T-helper 2 cell treated with Interferon-gamma antibody and Interleukin-4, amounts not matched to agents 5 μg/mL and 100 μg/mL, for 36 hours (primary cell): Measurements from ENCODE around the gene OR1S1.

Source experiments
- DNase-seq: peaks from one replicate; pipeline ENCODE4 v3.0.0; 2021; ENCODE audit warnings: low spot score
- H3K27ac Mint-ChIP-seq: one replicate; pipeline ENCODE4 v1.8.0; 2021; ENCODE audit warnings: mild to moderate bottlenecking, mixed read lengths
- H3K27me3 Mint-ChIP-seq: one replicate; pipeline ENCODE4 v1.8.0; 2021; ENCODE audit warnings: low read depth, mixed read lengths
- H3K36me3 Mint-ChIP-seq: one replicate; pipeline ENCODE4 v1.8.0; 2021; ENCODE audit warnings: low read depth, mixed read lengths
- H3K4me1 Mint-ChIP-seq: one replicate; pipeline ENCODE4 v1.8.0; 2021; ENCODE audit warnings: low read depth, mixed read lengths
- H3K4me3 Mint-ChIP-seq: one replicate; pipeline ENCODE4 v1.8.0; 2022; ENCODE audit warnings: mild to moderate bottlenecking, moderate library complexity, mixed read lengths
- H3K9me3 Mint-ChIP-seq: one replicate; pipeline ENCODE4 v1.8.0; 2021; ENCODE audit warnings: mixed read lengths

OR1S1 gene

GRCh38 chr11:58216476-58216875 is 4.0 kb downstream of the OR1S1 start:
- Mint-ChIP-seq H3K9me3 (no peaks in the 10 kb centered on the region), H3K4me3 (no peak overlapping the region), H3K27ac (no peak overlapping the region), H3K27me3 (no peaks in the 10 kb centered on the region), H3K36me3 (no peaks in the 10 kb centered on the region), H3K4me1 (no peaks in the 10 kb centered on the region)
- DNase-seq = no peak

GRCh38 chr11:58222721-58223120 is 10.2 kb downstream of the OR1S1 start:
- no peaks in the 10 kb centered on the region for H3K9me3 Mint-ChIP-seq
- H3K4me1 Mint-ChIP-seq = no peaks in the 10 kb centered on the region
- H3K36me3 Mint-ChIP-seq = no peaks in the 10 kb centered on the region
- no peak for DNase-seq
- no peak overlapping the region for H3K4me3 Mint-ChIP-seq
- peaks cover 3% of the 10 kb centered on the region for H3K27me3 Mint-ChIP-seq
- H3K27ac Mint-ChIP-seq = no peak overlapping the region

GRCh38 chr11:58227956-58228615 is 15.6 kb downstream of the OR1S1 start:
- H3K27me3 Mint-ChIP-seq = peaks cover 3% of the 10 kb centered on the region
- H3K9me3 Mint-ChIP-seq = no peaks in the 10 kb centered on the region
- no peak overlapping the region for H3K27ac Mint-ChIP-seq
- DNase-seq = no peak
- H3K4me1 Mint-ChIP-seq = no peaks in the 10 kb centered on the region
- no peak overlapping the region for H3K4me3 Mint-ChIP-seq
- H3K36me3 Mint-ChIP-seq = no peaks in the 10 kb centered on the region

- Mint-ChIP-seq H3K4me3 (no peak overlapping the region), H3K36me3 (no peaks in the 10 kb centered on the region), H3K4me1 (no peaks in the 10 kb centered on the region), H3K27me3 (no peaks in the 10 kb centered on the region), H3K27ac (no peak overlapping the region), H3K9me3 (peaks cover 6% of the 10 kb centered on the region)
- no peak for DNase-seq
Measured at GRCh38 chr11:58243954-58244353, 31.4 kb downstream of the OR1S1 start.

- H3K27ac Mint-ChIP-seq = no peak overlapping the region
- H3K9me3 Mint-ChIP-seq = peaks cover 6% of the 10 kb centered on the region
- H3K36me3 Mint-ChIP-seq = no peaks in the 10 kb centered on the region
- no peaks in the 10 kb centered on the region for H3K4me1 Mint-ChIP-seq
- no peak overlapping the region for H3K4me3 Mint-ChIP-seq
- no peaks in the 10 kb centered on the region for H3K27me3 Mint-ChIP-seq
- DNase-seq = no peak
Measured at GRCh38 chr11:58254936-58255335, 42.4 kb downstream of the OR1S1 start.

GRCh38 chr11:58259983-58260382 is 47.5 kb downstream of the OR1S1 start:
- no peak overlapping the region for H3K27ac Mint-ChIP-seq
- H3K4me3 Mint-ChIP-seq = no peak overlapping the region
- DNase-seq = no peak
- no peaks in the 10 kb centered on the region for H3K36me3 Mint-ChIP-seq
- H3K27me3 Mint-ChIP-seq = no peaks in the 10 kb centered on the region
- no peaks in the 10 kb centered on the region for H3K9me3 Mint-ChIP-seq
- no peaks in the 10 kb centered on the region for H3K4me1 Mint-ChIP-seq
